ENCODE data around the gene CTDSPL.

Gene CTDSPL

GRCh38 chr3:37954881-37955280, 93.2 kb downstream of the CTDSPL start:
- TF ChIP-seq ISL1 (CRISPR knock-in tag; IDR thresholded peaks at IDR 0.05) = no peak
- TF ChIP-seq ZFP30 (CRISPR knock-in tag; IDR thresholded peaks at IDR 0.05) = no peak
- TF ChIP-seq PPARA (CRISPR knock-in tag; IDR thresholded peaks at IDR 0.05; ENCODE audit: borderline replicate concordance) = no peak
- TF ChIP-seq TSHZ2 (CRISPR knock-in tag; IDR thresholded peaks at IDR 0.05) = no peak
- no peak for TF ChIP-seq ZFP3 (CRISPR knock-in tag; IDR thresholded peaks at IDR 0.05)
- no peak for TF ChIP-seq CSRNP3 (CRISPR knock-in tag; IDR thresholded peaks at IDR 0.05)
- no peak for TF ChIP-seq CREB5 (CRISPR knock-in tag; IDR thresholded peaks at IDR 0.05; ENCODE audit: low read depth)
- ATAC-seq = no peak

DNA sequence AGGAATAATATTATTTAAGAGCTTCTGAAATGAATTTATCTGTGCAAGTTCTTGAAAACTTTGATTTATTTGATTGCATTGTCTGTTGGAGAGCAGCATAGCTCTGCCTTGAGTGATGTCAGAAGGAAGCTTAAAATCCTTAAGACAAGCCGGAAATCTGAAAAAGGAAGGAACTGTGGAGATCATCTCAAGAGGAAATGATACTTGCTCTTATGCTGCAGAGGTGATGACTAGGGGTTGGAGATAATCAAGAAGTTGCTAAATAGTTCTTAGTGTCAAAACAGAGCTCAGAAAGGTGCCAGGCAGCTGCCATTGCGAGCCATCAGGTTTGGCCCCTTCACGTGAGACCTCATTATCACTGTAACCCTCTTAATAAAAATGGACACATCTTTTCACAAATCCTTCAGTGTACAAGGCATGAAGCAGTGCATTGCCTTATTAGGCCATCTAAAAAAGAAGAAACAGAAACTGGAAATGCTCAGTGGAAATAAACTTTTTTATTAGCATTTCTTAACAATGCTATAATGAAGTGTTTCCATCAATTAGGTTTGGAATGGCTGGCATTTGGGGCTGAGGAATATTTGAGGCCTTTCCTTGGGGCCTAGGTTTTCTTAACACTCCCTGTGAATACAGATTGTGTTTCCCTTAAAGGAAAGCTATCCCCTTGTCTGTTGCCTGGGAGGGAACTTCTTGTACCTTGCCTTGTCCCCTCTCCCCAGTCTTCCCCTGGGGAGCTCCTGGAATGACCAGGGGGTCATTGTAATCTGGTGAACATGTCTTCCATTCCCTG, 94.4 kb downstream of the CTDSPL start:
- no peak for ATAC-seq
- TF ChIP-seq SNAI2 (CRISPR knock-in tag; IDR thresholded peaks at IDR 0.05) (no peak), ZNF70 (CRISPR knock-in tag; IDR thresholded peaks at IDR 0.05) (no peak), ZFP3 (CRISPR knock-in tag; IDR thresholded peaks at IDR 0.05) (no peak), ISL1 (CRISPR knock-in tag; IDR thresholded peaks at IDR 0.05) (no peak), CREB5 (CRISPR knock-in tag; IDR thresholded peaks at IDR 0.05; ENCODE audit: low read depth) (no peak), ESRRG (CRISPR knock-in tag; IDR thresholded peaks at IDR 0.05) (no peak), TCF4 (CRISPR knock-in tag; IDR thresholded peaks at IDR 0.05; ENCODE audit: borderline replicate concordance) (no peak), GLIS3 (CRISPR knock-in tag; IDR thresholded peaks at IDR 0.05) (no peak), CSRNP3 (CRISPR knock-in tag; IDR thresholded peaks at IDR 0.05) (no peak), RARB (CRISPR knock-in tag; IDR thresholded peaks at IDR 0.05) (no peak), ZNF565 (CRISPR knock-in tag; conservative IDR thresholded peaks at IDR 0.05; ENCODE audit: low read depth) (no peak)
- TF ChIP-seq, protein P1, sequence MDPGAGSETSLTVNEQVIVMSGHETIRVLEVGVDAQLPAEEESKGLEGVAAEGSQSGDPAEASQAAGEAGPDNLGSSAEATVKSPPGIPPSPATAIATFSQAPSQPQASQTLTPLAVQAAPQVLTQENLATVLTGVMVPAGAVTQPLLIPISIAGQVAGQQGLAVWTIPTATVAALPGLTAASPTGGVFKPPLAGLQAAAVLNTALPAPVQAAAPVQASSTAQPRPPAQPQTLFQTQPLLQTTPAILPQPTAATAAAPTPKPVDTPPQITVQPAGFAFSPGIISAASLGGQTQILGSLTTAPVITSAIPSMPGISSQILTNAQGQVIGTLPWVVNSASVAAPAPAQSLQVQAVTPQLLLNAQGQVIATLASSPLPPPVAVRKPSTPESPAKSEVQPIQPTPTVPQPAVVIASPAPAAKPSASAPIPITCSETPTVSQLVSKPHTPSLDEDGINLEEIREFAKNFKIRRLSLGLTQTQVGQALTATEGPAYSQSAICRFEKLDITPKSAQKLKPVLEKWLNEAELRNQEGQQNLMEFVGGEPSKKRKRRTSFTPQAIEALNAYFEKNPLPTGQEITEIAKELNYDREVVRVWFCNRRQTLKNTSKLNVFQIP (CRISPR knock-in tag; IDR thresholded peaks at IDR 0.05; ENCODE audit: borderline replicate concordance, low read depth) = no peak

GRCh38 chr3:37956723-37957538, 95.3 kb downstream of the CTDSPL start:
- no peak for ATAC-seq
- TF ChIP-seq TSHZ2 (CRISPR knock-in tag; IDR thresholded peaks at IDR 0.05) (no peak), GLIS3 (CRISPR knock-in tag; IDR thresholded peaks at IDR 0.05) (no peak), PPARA (CRISPR knock-in tag; IDR thresholded peaks at IDR 0.05; ENCODE audit: borderline replicate concordance) (no peak), SNAI2 (CRISPR knock-in tag; IDR thresholded peaks at IDR 0.05) (no peak), ESRRG (CRISPR knock-in tag; IDR thresholded peaks at IDR 0.05) (no peak), ZNF70 (CRISPR knock-in tag; IDR thresholded peaks at IDR 0.05) (no peak)

All from SK-N-SH treated with all-trans-retinoic acid at 6 μM for 48 hours (cell line).